HEK293 (cell line): ENCODE results near the gene MYO18B.

Source experiments
- ZNF121 ChIP-seq: fragments of 450-650 bp; formaldehyde crosslinking; IDR thresholded peaks from 2 replicates; pipeline ENCODE4 v1.5.1; 2016; ENCODE audit warnings: missing biosample characterization, missing genetic modification characterization
- ZNF221 ChIP-seq: fragments of 450-650 bp; formaldehyde crosslinking; IDR thresholded peaks from 2 replicates; pipeline ENCODE4 v1.5.1; 2017; ENCODE audit warnings: missing biosample characterization, missing genetic modification characterization, borderline replicate concordance
- ZNF350 ChIP-seq: fragments of 450-650 bp; formaldehyde crosslinking; IDR thresholded peaks from 2 replicates; pipeline ENCODE4 v1.5.0; 2017; ENCODE audit warnings: missing biosample characterization, mild to moderate bottlenecking, missing genetic modification characterization
- TF ChIP-seq, protein P1 (sequence below): fragments of 450-650 bp; formaldehyde crosslinking; IDR thresholded peaks from 2 replicates; pipeline ENCODE4 v1.5.1; 2016; ENCODE audit warnings: missing biosample characterization, missing genetic modification characterization
- TF ChIP-seq, protein P2 (sequence below): fragments of 450-650 bp; formaldehyde crosslinking; IDR thresholded peaks from 2 replicates; pipeline ENCODE4 v1.5.1; 2016; ENCODE audit warnings: missing biosample characterization, missing genetic modification characterization
- TF ChIP-seq, protein P3 (sequence below): fragments of 450-650 bp; formaldehyde crosslinking; conservative IDR thresholded peaks from 2 replicates; pipeline ENCODE4 v1.5.1; 2016; ENCODE audit warnings: low read depth, missing biosample characterization, missing genetic modification characterization
- TF ChIP-seq, protein P4 (sequence below): fragments of 450-650 bp; formaldehyde crosslinking; optimal IDR thresholded peaks from 2 replicates; pipeline ENCODE3; 2016; ENCODE audit warnings: missing biosample characterization, mild to moderate bottlenecking, missing genetic modification characterization
- TF ChIP-seq, protein P5 (sequence below): fragments of 450-650 bp; formaldehyde crosslinking; IDR thresholded peaks from 2 replicates; pipeline ENCODE4 v1.5.1; 2016; ENCODE audit warnings: missing biosample characterization, missing genetic modification characterization
- TF ChIP-seq, protein P6 (sequence below): fragments of 450-650 bp; formaldehyde crosslinking; IDR thresholded peaks from 2 replicates; pipeline ENCODE4 v1.5.1; 2016; ENCODE audit warnings: missing biosample characterization, missing genetic modification characterization

DNA sequence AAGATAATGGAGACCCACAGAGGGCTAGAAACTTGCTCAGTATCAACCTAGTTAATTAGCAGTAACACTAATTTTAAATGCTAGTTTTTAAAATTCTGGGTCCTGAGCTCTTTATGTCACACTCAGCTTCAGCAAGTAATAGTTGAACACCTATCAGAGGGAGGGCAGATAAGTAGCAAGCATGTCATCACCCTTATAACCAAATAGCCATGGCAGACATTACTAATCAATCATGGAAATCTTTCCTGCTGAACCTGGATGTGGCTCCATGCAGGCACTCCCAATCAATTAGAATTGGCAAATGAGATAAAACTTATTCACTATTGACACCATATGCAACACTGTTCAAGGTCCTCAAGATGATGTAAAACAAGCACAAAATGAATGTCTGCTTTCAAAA is 315.7 kb downstream of the MYO18B start:
- TF ChIP-seq, protein P1, sequence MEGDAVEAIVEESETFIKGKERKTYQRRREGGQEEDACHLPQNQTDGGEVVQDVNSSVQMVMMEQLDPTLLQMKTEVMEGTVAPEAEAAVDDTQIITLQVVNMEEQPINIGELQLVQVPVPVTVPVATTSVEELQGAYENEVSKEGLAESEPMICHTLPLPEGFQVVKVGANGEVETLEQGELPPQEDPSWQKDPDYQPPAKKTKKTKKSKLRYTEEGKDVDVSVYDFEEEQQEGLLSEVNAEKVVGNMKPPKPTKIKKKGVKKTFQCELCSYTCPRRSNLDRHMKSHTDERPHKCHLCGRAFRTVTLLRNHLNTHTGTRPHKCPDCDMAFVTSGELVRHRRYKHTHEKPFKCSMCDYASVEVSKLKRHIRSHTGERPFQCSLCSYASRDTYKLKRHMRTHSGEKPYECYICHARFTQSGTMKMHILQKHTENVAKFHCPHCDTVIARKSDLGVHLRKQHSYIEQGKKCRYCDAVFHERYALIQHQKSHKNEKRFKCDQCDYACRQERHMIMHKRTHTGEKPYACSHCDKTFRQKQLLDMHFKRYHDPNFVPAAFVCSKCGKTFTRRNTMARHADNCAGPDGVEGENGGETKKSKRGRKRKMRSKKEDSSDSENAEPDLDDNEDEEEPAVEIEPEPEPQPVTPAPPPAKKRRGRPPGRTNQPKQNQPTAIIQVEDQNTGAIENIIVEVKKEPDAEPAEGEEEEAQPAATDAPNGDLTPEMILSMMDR (tag by site-specific recombination): no peak
- TF ChIP-seq, protein P2, sequence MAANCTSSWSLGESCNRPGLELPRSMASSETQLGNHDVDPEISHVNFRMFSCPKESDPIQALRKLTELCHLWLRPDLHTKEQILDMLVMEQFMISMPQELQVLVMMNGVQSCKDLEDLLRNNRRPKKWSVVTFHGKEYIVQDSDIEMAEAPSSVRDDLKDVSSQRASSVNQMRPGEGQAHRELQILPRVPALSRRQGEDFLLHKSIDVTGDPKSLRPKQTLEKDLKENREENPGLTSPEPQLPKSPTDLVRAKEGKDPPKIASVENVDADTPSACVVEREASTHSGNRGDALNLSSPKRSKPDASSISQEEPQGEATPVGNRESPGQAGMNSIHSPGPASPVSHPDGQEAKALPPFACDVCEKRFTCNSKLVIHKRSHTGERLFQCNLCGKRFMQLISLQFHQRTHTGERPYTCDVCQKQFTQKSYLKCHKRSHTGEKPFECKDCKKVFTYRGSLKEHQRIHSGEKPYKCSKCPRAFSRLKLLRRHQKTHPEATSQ (tag by site-specific recombination): no peak
- TF ChIP-seq, protein P3, sequence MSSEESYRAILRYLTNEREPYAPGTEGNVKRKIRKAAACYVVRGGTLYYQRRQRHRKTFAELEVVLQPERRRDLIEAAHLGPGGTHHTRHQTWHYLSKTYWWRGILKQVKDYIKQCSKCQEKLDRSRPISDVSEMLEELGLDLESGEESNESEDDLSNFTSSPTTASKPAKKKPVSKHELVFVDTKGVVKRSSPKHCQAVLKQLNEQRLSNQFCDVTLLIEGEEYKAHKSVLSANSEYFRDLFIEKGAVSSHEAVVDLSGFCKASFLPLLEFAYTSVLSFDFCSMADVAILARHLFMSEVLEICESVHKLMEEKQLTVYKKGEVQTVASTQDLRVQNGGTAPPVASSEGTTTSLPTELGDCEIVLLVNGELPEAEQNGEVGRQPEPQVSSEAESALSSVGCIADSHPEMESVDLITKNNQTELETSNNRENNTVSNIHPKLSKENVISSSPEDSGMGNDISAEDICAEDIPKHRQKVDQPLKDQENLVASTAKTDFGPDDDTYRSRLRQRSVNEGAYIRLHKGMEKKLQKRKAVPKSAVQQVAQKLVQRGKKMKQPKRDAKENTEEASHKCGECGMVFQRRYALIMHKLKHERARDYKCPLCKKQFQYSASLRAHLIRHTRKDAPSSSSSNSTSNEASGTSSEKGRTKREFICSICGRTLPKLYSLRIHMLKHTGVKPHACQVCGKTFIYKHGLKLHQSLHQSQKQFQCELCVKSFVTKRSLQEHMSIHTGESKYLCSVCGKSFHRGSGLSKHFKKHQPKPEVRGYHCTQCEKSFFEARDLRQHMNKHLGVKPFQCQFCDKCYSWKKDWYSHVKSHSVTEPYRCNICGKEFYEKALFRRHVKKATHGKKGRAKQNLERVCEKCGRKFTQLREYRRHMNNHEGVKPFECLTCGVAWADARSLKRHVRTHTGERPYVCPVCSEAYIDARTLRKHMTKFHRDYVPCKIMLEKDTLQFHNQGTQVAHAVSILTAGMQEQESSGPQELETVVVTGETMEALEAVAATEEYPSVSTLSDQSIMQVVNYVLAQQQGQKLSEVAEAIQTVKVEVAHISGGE: no peak
- TF ChIP-seq, protein P4, sequence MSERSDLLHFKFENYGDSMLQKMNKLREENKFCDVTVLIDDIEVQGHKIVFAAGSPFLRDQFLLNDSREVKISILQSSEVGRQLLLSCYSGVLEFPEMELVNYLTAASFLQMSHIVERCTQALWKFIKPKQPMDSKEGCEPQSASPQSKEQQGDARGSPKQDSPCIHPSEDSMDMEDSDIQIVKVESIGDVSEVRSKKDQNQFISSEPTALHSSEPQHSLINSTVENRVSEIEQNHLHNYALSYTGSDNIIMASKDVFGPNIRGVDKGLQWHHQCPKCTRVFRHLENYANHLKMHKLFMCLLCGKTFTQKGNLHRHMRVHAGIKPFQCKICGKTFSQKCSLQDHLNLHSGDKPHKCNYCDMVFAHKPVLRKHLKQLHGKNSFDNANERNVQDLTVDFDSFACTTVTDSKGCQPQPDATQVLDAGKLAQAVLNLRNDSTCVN: no peak
- TF ChIP-seq ZNF121: no peak
- TF ChIP-seq, protein P5, sequence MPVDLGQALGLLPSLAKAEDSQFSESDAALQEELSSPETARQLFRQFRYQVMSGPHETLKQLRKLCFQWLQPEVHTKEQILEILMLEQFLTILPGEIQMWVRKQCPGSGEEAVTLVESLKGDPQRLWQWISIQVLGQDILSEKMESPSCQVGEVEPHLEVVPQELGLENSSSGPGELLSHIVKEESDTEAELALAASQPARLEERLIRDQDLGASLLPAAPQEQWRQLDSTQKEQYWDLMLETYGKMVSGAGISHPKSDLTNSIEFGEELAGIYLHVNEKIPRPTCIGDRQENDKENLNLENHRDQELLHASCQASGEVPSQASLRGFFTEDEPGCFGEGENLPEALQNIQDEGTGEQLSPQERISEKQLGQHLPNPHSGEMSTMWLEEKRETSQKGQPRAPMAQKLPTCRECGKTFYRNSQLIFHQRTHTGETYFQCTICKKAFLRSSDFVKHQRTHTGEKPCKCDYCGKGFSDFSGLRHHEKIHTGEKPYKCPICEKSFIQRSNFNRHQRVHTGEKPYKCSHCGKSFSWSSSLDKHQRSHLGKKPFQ (tag by site-specific recombination): no peak
- no peak for TF ChIP-seq ZNF221 (tag by site-specific recombination)
- TF ChIP-seq, protein P6, sequence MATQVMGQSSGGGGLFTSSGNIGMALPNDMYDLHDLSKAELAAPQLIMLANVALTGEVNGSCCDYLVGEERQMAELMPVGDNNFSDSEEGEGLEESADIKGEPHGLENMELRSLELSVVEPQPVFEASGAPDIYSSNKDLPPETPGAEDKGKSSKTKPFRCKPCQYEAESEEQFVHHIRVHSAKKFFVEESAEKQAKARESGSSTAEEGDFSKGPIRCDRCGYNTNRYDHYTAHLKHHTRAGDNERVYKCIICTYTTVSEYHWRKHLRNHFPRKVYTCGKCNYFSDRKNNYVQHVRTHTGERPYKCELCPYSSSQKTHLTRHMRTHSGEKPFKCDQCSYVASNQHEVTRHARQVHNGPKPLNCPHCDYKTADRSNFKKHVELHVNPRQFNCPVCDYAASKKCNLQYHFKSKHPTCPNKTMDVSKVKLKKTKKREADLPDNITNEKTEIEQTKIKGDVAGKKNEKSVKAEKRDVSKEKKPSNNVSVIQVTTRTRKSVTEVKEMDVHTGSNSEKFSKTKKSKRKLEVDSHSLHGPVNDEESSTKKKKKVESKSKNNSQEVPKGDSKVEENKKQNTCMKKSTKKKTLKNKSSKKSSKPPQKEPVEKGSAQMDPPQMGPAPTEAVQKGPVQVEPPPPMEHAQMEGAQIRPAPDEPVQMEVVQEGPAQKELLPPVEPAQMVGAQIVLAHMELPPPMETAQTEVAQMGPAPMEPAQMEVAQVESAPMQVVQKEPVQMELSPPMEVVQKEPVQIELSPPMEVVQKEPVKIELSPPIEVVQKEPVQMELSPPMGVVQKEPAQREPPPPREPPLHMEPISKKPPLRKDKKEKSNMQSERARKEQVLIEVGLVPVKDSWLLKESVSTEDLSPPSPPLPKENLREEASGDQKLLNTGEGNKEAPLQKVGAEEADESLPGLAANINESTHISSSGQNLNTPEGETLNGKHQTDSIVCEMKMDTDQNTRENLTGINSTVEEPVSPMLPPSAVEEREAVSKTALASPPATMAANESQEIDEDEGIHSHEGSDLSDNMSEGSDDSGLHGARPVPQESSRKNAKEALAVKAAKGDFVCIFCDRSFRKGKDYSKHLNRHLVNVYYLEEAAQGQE (tag by site-specific recombination): no peak
- TF ChIP-seq ZNF350 (tag by site-specific recombination): no peak
